ENCODE measurements around the gene PRR36.

PRR36 gene

DNA sequence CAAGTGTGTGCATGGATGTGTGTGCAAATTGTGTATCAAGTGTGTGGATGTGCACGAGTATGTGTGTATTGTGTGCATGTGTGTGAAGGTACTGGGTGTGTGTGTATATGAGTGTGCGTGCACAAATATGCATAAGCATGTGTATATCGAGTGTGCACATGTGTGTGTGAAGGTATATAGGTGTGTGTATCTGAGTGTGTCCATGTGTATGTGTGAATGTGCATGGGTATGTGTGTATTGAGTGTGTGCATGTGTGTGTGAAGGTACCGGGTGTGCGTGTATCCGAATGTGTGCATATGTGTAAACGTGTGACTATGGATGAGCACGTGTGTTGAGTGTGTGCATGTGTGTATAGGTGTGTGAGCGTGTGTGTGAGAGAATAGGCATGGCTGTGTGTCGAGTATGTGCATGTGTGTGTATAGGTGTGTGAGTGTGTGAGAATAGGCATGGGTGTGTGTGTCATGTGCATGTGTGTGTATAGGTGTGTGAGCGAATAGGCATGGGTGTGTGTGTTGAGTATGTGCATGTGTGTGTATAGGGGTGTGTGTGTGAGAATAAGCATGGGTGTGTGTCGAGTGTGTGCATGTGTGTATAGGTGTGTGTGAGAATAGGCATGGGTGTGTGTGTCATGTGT lies 31.4 kb downstream of the PRR36 start:
- DNase-seq, result no peak

DNA sequence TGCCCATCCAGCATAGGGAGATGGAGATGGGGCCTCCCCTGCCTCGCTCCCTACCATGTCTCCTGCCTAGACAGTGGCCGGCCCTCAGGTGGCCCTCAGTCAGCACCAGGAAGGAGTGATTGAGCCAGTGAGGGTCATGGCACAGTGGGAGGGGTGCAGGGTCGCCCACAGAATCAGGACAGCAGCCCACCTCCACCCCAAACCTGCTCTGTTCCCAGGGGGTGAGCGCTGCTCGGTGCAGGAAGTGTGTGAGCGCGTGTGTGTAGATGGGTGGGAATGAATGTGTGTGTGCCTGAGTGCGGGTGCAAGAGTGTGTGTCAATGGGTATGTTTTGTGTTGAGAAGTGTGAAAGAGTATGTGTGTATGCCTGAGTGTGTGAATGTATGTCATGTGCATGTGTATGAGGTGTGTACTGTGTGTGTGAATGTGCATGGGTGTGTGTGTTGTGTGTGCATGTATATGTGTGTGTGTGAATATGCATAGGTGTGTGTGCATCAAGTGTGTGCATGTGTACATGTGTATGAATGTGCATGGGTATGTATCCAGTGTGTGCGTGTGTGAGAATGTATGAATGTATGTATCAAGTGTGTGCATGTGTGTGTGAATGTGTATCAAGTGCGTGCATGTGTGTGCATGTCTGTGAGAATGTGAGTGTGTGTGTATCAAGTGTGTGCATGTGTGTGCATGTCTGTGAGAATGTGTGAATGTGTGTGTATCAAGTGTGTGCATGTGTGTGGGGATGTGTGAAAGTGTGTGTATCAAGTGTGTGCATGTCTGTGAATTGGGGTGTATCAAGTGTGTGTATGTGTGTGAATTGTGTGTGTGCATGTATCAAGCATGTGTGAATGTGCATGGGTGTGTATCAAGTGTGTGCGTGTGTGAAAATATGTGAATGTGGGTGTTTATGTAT lies 32.2 kb downstream of the PRR36 start:
- no peak for DNase-seq

DNA sequence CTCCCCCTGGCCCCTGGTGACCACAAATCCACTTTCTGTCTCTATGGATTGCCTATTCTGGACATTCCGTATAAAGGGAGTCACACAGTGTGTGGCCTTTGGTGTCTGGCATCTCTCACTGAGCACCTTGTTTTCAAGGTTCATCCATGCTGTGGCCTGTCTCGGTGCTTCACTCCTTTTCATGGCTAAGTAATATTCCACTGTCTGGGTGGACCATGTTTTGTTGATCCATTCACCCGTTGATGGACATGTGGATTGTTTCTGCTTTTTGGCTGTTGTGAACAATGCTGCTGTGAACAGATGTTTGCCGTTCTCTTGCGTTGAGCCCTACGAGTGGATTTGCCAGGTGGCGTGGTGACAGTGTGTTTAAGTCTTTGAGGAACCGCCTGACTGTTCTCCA lies 33.6 kb downstream of the PRR36 start:
- no peak for DNase-seq

DNA sequence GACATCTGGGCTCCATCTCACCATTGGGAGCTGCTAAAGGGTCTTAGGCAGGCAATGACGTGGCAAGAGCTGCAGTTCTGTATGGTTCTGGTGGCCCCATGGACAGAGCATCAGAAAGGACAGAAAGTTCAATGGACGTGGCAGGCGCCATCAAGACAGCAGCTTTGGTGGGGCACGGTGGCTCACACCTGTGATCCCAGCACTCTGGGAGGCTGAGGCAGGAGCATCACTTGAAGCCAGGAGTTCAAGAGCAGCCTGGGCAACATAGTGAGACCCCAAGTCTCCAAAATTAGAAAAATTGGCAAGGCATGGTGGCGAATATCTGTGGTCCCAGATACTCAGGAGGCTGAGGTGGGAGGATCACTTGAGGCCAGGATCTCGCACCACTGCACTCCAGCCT lies 34.7 kb downstream of the PRR36 start:
- no peak for DNase-seq

DNA sequence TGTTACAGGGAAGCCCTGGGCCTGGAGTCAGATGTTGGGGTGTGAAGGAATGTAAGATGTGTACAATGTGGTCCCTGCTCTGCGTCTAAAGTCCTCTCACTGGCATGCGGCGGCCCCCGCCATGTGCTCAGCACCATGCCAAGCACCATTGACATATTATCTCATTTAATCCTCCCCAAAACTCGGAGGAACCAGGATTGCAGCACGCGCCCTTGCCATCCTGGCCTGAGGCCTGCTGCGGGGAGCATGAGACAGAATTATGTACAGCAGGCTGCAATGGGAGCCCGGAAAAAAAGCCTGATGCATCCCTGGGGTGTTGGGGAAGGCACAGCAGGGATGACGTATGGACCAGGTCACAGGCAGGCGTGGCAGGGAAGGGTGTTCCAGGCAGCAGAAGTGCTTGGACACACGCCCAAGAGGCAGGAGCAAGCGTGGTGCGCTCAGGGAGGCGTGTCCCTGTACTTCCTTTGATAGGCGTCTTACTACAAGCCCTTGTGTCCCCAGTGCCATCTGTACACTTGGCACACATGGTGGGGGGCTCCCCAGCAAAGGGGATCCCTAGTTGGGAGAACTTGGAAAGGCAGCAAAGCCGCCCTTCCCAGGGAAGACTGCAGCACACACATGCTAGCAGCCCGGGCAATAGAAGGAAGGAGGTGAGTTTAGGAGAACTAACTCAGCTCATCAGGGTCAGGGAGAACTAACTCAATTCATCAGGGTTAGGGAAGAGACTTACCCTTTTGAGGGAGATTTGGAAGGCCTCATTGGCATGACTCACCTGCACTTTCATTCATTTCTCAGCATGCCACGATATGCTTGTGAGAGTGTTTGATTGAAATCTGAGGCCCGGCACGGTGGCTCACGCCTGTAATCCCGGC lies 40.7 kb downstream of the PRR36 start:
- DNase-seq, result no peak

DNA sequence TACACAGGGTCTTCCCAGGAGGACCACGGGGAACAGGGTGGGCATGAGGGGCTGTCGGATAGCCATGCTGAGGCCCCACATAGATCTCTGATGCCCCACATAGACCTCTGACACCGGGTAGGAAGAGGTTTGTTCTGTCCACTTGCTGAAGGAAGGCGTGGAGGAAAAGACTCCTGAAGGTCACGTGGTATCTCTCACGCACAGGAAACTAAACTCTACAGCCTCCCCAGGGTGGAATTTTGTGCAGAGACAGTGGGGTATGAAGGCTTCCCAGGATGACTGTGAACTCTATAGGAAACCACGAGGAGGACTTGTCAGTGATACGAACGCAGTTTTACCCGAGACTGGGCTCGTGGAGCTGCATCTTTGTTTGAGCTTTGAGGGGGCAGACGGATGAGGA lies 41.4 kb downstream of the PRR36 start:
- DNase-seq, result no peak

DNA sequence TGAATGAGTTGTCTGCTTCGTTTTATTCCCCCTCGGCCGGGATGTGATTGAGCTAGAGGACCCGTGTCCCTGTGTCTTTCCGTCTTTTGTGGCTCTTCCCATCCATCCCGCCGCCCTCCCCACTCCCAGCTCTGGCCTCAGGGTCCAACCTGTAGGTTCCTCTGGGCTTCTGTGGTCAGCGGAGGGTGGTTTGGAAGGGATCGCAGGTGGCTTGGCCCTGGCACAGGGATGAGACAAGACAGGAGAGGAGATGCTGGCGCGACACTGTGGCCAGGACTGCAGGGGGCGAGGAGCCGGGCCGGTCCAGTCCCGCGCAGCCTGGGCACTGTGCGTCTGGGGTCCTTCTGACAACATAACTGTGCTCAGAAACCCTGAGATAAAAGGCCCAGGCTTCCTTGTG lies 42.2 kb downstream of the PRR36 start:
- no peak for DNase-seq

DNA sequence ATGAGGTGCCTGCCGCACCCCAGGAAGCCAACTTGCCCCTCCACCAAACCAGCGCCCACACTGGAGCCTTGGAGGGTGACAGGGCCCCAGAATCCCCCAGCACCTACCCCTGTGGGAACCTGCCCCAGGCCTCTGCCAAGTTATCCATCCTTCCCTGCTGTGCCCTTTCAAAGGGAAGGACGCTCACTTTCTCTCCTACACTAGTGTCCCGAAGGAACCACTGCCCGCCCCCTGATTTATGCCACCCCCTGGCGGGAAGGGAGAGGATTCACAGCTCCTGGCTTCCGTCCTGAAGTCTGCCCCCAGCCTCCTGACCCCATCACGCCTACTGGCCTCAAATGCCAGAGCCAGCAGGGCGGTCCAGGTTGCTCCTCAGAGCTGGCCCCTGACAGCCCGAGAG lies 42.7 kb downstream of the PRR36 start:
- DNase-seq, result no peak

DNA sequence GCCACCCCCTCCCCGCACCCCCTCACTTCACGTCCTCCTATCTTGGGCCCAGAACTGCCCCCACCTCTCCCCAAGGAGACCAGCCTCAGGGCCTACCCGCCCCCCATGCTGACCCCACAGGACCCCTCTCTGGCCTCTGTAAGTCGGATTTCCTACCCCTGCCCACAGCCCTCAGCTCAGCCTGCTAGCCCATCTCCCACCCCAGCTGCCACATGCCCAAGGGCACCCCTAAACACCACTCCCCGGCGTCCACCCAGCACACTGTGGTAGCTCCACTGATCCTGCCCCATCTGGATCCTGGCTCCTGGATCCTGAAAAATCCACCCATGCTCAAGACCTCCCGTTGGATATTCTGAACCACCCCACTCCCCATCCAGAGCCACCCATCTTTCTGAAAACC lies 43.4 kb downstream of the PRR36 start:
- DNase-seq, result no peak

DNA sequence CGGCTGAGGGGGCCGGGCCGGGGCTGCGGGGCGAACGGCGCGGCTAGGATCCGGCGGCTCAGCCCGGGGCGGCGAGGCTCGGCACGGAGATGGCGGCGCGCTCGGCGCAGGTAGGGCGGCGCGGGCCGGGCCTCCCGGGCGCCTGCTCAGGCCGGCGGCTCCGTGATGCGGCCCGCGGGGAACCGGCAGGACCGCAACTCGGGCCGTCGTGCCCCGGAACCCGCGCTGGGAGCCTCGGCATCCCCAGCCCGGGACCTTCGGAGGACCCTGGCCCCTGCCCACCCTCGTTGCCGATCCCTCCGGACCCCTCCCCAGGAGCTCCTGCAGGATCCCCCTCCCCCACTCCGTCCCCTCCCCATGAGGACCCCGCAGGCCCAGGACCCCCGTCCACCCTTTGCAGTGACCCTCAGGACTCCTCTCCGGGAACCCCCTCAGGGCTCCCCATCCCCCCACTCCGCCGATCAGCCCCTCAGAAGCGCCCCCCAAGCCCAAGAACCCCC lies 43.9 kb downstream of the PRR36 start:
- DNase-seq, result no peak

DNA sequence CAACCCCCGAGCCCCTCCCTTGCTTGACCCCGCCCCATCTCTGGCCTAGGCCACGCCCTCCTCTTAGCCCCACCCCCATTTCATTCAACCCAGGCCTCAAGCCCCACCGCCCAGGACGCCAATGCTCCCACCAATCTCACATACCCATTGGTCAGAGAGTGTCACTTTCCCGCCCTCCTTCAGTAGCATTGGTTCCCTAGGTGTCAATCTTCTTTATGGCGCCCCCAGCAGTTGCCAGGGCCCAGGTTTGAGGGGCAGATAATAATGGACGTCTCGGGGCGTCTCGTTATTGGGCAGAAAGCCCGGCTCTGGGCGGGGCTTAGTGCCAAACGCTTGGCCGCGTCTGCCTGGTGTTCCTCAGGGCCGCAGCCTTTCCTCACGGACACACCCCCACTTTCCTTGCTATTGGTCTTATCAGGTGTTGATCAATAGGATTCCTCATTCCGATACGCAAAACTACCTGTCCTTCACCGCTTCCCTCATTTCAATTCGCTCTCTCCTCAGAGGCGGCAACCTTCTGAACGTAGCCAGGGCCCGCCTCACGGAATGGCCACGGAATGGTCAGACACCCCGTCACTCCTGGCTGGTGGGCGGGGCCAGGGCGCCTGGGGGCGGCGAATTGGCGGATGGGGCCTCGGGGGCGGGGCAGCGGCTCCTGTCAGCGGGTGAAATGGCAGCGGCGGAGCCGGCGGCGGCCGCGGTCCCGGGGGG lies 44.5 kb downstream of the PRR36 start, which contains the start of gene EVI5L:
EVI5L (plus strand) TSS at position 658 of the 711 bp plus-strand sequence. CDS start 16,325 bp downstream, outside the sequence.
- peak; percentile 98 to 99 (median 98) for DNase-seq

DNA sequence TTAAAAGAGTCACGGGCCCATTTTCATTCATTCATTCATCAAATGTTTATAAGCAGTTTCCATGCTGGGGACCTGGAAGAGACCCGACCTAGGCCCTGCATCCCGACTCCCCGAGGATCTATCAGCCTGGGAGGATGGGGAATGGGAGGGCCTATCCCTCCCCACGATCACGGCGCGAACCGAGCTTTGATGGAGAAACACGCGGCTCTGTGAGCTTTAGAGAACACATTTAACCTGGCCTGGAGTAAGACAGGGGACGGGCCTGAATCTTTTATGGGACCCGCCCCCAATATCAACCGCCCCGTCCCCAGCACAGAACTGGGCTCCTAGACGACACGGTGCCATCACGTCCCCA lies 45.0 kb downstream of the PRR36 start:
- no peak for DNase-seq

DNA sequence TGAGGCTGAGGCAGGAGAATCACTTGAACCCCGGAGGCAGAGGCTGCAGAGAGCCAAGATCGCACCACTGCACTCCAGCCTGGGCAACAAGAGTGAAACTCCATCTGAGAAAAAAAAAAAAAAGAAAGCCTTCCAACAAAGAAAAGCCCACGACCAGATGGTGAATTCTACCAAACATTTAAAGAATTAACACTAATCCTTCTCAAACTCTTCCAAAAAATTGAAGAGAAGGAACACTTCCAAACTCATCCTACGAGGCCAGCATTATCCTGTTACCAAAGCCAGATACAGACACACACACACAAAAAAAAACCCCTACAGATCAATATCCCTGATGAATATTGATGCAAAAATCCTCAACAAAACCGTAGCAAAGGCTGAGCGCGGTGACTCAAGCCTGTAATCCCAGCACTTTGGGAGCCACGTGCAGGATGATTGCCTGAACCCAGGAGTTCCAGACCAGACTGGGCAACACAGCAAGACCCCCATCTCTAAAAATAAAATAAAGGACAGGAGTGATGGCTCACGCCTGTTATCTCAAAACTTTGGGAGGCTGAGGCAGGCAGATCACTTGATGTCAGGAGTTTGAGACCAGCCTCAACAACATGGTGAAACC lies 50.4 kb downstream of the PRR36 start:
- DNase-seq, result no peak

DNA sequence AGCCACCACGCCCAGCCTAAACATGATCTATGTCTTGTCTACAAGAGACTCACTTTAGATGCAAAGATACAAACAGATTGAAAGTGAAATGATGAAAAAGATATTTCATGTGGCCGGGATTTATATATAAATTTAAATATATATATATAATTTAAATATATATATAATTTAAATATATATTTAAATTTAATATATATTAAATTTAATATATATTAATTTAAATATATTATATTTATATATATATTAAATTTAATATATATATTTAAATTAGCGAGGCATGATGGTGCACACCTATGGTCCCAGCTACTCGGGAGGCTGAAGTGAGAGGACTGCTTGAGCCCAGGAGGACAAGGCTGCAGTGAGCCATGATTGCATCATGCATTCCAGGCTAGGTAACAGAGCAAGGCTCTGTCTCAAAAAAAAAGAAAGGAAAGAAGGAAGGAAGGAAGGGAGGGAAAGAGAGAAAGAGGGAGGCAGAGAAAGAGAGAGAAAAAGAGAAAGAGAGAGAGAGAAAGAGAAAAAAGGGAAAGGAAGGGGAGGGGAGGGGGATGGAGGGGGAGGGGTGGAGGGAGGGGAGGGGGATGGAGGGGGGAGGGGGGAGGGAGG lies 51.2 kb downstream of the PRR36 start:
- DNase-seq, result no peak

DNA sequence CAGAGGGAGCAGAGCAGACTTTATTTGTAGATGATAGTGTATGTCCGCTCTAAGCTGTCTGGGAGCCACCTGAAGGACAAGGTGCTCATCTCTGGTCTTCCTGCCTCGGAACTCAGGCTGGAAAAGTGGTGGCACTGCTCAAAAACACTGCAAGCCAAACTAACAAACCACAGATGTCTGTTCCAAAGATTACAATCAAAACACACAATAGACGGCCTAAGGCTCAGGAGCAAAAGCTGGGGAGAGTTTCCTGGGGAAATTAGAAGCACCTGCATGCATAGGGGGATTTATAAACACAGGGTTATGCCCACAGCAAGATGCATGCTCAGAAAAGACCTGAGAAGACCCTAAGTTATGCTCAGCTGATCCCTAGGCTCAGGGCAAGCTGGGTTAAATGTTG lies 53.6 kb downstream of the PRR36 start:
- DNase-seq, result no peak

DNA sequence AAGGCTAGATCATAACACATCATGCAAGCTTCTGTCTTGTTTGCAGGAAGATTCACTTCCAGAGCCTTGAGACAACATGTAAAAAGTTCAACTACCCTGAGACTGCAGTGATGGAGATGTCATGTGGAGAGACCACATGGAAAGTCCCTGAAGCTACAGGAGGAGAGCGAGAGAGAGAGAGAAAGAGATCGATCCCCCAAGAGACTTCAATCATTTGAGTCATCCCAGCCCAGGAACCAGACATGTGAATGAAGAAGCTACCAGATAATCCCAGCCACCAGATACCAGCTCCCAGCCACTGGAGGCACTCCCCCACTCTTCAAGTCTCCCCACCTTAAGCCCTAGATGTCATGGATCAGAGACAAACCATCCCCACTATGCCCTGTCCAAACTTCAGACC lies 54.9 kb downstream of the PRR36 start:
- no peak for DNase-seq

DNA sequence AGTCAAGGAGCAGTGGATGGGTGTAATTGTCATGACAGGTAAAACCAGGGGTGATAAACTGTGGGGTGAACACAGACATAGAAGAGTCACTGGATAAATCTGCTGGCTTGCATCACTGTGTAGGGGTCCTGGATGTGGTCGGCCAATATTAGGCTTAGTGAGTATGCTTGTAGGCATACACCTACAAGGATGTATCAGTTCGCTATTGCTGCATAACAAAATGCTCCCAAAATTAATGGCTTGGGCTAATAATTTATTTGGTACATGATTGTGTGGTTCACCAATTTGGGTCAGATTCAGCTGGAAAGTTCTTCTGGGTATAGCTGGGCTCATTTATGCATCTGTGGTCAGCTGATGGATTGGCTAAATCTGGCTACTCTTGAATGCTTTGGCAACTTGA lies 55.4 kb downstream of the PRR36 start:
- no peak for DNase-seq

Data from activated CD4-positive, CD25-positive, alpha-beta regulatory T cell (primary cell).